NCI-H1092 treated with DMSO at 0.1 percent for 48 hours (cell line): ENCODE data around the gene CDCA4.

Experiments
- DNase-seq: peaks from one replicate; lab custom pipeline; 2025; lab: John Stamatoyannopoulos, UW

The CDCA4 gene

DNA sequence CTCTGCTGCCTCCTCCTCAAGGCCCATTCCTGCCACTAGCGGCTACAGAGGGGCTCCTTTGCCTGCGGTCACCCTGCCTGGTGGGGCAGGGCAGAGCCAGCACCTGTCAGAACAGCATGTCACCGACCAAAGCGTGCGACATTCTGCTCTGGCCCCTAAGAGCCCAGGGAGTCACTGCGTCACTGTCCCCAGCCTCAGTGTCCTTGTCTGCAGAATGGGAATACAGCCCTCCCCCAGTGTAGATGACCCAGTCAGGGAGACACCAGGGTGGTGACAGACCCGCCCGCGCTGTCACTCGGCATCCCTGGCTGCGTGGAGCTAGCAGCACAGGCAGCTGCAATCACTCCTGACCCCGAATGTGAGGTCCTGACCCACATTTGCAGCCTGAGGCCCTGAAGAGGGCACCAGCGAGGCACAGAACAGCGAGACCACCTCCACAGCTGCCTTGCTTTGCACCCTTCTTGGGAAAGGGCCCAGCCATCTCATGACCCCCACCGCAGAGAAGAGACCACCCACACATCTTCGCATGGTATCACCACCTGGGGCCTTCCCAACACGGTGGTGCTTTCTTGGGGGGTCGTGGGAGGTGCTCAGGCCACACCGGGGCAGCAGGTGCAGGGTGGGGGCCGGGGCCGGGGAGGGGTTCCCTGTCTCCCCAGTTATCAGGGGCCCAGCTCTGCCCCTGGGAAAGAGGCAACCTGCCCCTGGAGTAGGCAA is 45.2 kb downstream of the CDCA4 start:
- DNase-seq = no peak

GRCh38 chr14:104974665-104975390 is 46.1 kb downstream of the CDCA4 start:
- no peak for DNase-seq

- DNase-seq = no peak
Measured at GRCh38 chr14:104974146-104974541, 46.7 kb downstream of the CDCA4 start.

- no peak for DNase-seq
Measured at GRCh38 chr14:104973385-104974145, 47.3 kb downstream of the CDCA4 start.

- no peak for DNase-seq
Measured at GRCh38 chr14:104973135-104973384, 47.8 kb downstream of the CDCA4 start.

DNA sequence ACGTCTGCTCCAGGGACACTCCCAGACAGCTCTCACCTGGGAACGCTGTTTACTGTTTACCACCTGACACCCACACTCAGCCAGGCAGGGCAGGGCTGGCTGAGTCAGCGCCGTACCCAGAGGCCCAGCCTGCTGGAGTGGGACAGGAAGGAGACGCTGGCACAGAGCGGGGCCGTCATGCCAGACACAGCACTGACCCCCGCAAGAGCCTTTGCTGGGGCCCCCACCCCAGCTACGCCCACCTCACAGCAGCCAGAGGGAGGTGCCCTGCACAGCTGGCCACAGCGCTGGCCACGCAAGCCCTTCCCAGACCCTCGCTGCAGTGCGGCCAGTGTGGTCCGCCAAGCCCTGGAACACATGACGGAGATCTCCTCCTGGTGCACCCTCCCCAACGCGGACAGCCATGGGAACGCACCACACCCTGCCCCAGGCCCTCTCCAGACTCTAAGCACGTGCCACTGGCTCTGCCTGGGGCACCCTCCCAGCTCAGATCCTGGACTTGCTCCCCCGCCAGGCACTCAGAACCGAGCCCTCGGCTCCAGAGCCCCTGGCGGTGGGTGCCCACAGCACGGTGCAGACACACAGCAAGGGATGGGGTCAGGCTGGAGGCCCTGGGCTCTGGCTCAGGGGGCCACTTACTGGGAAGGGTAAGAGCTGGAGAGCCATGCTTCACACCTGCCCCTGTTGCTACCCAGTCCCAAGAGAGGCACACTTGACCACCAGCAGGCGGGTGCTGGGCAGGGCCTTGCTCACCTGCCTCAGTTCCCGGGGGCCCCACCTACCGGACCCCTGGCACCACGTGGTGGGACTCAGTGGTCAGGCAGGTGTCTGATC is 48.4 kb downstream of the CDCA4 start:
- no peak for DNase-seq

DNA sequence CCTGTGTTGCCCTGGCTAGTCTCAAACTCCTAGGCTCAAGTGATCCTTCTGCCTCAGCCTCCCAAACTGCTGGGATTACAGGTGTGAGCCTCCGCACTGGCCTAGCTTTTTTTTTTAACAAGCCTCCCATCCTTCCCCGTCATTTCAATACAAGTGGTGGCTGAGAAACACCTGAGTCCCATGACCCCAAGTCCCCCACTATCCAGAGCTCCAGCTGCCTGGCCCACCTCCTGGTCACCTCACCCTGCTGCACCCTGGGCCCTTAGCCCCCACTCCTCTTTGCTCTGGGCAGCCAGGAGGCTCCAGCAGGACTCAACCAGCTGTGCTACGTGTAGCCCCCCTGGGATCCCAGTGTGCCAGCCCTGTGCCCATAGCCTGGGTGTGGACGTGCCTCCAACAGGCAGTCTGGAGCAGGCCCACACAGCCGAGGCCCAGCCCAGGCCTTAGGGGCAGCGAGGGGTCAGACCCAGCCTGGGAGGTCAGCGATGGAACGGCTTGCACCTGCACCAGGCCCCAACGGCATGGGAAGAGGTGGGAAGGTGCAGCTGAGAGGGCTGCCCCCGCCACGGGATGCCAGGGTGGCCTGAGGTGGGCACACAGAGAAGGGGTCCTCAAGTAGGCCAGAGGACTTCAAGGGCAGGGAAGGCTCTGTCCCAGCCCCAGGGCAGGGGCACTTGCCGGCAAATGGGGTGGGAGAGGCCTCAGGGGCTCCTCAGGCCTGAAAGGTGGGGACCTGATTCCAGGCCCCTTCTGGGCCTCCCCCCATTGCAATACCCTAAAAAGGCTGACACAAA is 49.2 kb downstream of the CDCA4 start:
- no peak for DNase-seq

GRCh38 chr14:104970231-104971068 is 50.4 kb downstream of the CDCA4 start:
- DNase-seq = no peak

DNA sequence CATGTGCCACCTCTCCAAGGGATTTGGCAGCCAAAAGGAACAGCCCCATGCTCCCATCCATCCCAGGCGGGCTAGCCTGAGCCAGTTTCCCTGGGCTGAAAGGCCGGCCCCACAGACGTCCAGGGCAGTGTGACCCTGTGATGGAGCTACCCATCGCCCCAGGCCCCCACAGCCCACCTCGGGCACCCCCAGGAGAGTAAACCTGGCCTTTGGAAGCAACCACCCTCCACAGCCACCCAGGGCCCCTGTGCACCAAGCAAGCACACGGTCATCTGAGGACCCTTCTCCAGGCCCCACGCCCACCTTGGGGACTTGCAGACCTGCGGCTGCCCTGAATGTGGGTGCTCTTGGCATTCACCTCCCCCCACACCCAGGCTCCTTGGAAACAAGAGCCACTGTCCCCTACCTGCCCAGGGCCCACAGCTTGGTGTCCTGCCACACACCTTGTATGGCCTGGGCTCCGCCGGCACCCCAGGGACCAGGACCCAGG is 51.1 kb downstream of the CDCA4 start:
- no peak for DNase-seq

DNA sequence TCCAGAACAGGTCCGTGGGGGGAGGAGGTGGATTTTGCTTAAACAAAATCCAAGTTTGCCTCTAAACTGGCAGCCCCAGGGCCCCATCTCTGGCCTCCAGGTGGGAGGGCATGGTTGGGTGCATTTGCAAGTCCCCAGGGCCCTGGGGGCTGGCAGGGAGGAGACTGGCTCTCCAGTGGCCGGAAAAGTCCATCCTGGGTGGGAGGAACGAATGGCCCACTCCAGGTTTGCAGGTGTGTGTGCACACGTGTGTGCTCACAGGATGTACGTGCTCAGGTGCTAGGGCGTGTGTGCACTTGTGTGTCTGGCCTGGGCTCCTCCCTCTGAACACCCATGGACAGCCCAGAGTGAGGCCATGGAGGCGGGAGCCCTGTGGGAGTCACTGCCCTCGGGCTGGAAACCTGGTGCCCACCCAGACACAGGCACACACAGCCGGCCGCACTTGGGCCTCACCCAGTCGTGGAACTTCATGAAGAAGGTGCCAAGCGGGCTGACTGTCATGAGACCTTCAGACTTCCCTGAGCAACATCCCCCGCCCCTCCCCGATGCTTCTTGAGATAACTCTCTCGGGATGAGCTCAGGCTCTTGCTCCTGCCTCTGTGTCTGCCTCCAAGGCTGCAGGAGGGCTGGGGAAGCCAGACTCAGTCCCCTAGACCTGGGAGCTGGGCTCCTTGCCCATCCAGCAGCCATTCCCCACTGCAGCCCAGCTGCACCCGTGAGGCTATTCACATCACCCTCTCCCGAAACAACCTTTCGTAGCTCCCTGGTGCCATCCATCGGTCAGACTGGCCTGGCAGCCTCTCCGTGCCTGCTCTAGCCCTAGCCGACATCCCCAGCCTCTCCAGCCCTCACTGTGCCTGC is 52.1 kb downstream of the CDCA4 start:
- DNase-seq = no peak

GRCh38 chr14:104968153-104968527 is 52.7 kb downstream of the CDCA4 start:
- no peak for DNase-seq

GRCh38 chr14:104967386-104968152 is 53.3 kb downstream of the CDCA4 start:
- no peak for DNase-seq

DNA sequence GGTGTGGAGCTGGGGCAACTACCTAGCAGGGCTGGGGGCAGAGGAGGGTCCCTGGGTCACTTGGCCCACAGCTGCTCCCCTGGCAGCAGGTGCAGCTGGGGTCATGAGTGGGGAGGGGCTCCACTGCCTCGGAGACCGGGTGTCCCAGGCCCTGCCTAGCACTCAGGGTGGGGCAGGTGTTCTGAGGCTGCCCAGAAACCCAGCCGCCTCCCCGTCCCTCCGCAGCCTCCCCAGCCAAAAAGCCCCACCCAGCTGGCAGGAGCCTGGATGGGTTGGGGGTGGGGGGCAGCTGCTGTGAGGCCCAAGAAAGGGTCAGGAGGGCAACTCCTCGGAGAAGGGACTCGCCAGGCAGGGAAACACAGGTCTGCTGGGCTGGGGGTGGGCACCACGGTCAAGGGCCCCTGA is 53.9 kb downstream of the CDCA4 start:
- no peak for DNase-seq

GRCh38 chr14:104966261-104966865 is 54.5 kb downstream of the CDCA4 start:
- no peak for DNase-seq

GRCh38 chr14:104965561-104966231 is 55.2 kb downstream of the CDCA4 start:
- DNase-seq = no peak

DNA sequence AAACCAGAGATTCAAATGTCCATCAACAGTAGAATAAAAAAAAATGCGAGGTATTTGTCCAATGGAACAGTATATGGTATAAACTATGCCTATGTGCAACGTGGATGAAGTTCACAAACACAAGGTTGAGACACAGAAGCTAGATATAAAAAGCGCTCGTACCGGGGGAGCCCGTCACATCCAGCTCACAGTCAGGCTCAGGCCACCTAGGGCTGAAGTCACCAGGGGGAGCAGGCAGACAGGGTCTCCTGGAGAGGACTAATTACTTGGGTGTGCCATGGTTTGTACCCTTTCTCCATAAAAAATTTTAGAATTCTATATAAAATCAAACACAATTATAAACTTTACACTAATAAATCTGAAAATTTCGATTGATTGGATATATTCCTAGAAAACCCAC is 56.3 kb downstream of the CDCA4 start:
- no peak for DNase-seq
